HuH-7 (cell line): Measurements from ENCODE around the gene LDLRAD4.

Source experiments
- DNase-seq: peaks from one replicate; pipeline ENCODE4 v3.0.0; 2011; ENCODE audit warnings: low spot score

LDLRAD4 gene

DNA sequence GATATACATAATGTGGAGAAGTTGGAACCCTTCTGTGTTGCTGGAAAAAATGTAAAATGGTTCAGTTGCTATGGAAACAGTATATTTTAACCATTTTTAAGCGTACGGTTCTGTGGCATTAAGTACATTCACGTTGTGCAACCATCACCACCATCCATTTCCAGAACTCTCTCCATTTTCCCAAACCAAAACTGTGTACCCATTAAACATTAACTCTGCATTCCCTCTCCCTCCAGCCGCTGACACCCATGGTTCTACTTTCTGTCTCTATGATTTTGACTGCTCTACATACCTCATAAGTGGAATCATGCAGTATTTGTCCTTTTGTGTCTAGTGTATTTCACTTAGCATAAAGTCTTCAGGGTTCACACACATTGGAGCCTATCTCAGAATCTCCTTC lies 67.3 kb downstream of the LDLRAD4 start:
- no peak for DNase-seq

DNA sequence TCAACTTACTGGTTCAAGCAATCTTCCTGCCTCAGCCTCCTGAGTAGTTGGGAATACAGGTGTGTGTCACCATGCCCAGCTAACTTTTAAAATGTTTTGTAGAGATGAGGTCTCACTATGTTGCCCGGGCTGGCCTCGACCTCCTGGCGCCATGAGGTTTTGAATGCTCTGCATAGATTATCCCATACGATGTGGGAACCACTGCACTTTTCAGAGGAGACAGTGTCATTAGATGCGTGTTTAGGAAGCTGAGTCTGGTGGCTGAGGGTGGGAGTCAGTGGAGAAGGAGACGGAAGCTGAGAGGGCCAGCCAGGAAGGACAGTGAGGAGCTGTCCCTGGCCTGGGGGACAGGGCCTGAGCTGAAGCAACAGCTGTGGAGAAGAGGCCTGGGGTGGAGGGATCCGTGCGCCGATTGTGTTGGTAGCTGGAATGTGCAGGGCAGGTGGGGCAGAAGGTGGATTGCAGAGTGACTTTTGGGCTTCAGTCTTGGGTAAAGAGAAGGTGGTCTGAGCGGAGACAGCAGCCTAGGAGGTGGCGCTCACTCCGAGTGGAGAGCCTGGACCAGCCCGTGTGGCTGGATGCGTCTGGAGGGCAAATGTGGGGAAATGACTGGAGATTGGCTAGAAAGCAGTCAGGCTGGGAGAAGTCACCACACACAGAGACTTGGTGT lies 68.0 kb downstream of the LDLRAD4 start:
- DNase-seq, result no peak

DNA sequence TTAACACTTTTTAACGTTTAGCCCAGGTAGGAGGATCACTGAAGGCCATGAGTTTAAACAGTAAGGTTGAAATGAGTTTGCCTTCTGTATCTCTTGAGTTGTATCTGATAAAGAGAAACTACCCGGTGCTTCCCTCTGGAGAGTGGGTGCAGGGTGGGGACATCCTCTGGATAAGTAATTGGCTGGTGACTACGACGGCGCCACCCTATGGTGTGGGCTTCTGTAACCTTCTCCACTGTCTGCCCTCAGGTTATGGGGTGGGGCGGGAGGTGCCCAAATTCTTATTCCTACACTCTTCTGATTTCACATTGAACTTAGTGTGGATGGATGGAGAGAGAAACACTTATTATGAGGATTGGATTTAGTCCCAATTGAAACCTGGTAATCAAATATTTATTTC lies 68.8 kb downstream of the LDLRAD4 start:
- DNase-seq, result no peak

GRCh38 chr18:13288509-13289133 lies 70.1 kb downstream of the LDLRAD4 start:
- DNase-seq, result no peak

DNA sequence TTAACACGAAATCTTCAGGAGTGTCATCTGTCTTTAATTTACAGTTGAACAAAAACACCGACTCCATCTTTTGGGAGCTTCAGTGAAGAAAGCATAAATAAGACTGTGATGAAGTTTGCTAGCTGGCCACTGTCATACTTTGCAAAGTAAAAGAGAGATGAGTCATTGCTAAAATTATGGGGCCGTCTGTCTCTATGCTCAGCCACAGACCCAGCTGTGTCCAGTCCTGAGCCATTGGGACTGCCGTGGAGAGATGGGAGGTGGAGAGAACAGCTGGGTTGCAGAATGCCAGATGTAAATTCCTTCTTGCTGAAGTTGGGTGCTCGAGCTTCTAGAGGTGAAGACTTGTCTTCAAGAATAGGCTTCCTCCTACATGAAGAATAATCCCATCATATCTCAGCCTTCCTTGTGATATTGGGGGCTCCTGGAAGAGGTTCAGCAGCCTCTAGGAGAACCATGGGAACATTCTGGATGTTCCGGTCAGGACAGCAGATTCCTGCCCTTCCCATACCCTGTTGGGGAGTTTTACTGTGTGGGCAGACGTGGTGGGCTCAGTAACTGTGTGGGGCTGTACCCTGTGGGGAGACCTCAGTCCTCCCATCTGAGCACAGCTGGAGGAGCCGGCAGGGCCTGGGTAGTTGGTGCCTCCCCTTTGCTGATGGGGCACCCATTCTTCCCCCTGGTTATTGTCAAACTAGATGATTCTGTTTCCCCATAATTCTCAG lies 71.1 kb downstream of the LDLRAD4 start:
- no peak for DNase-seq

DNA sequence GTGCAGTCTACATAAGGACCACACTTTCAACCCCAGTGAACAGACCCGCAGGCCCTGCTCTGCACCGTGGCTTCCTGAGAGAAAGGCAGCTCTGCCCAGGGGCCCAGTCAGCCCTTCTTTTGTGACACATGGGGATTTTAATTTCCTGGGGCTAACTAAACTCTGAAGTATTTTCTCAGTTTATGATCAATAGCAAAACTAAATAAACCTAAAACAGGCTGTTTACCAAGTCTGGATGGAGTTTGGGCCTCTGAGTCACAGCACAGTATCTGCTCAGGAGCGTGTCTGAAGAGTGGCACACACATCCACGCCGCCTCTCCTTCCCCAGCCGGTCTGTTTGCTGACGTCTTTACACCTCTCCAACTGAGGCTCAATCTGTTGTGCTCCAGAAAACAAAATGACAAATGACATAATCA lies 72.3 kb downstream of the LDLRAD4 start:
- no peak for DNase-seq

- no peak for DNase-seq
Measured at GRCh38 chr18:13291299-13291698, 72.7 kb downstream of the LDLRAD4 start.

- DNase-seq, result no peak
Measured at GRCh38 chr18:13291745-13292447, 73.3 kb downstream of the LDLRAD4 start.

- DNase-seq, result no peak
Measured at GRCh38 chr18:13292736-13293135, 74.2 kb downstream of the LDLRAD4 start.

GRCh38 chr18:13294309-13294708 lies 75.7 kb downstream of the LDLRAD4 start:
- no peak for DNase-seq

DNA sequence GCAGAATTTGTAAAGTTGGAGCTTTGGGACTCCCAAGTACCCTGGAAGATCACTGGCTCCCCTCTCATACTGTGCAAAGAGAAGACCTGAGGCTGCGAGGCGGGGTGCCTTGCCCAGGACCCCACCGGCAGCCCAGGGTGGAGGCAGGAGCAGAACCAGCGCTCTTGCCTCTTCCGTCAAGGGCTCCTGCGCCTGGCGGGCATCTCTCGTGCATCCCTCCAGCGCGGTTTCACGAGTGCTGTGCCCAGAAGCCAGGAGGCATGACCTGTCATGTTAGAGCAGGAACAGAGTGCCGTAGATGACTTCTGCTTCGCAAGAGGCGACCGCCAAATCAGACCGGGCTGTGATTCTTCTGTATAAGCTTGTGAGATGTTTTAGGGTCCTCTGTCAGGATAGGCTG lies 77.3 kb downstream of the LDLRAD4 start:
- DNase-seq, result no peak

DNA sequence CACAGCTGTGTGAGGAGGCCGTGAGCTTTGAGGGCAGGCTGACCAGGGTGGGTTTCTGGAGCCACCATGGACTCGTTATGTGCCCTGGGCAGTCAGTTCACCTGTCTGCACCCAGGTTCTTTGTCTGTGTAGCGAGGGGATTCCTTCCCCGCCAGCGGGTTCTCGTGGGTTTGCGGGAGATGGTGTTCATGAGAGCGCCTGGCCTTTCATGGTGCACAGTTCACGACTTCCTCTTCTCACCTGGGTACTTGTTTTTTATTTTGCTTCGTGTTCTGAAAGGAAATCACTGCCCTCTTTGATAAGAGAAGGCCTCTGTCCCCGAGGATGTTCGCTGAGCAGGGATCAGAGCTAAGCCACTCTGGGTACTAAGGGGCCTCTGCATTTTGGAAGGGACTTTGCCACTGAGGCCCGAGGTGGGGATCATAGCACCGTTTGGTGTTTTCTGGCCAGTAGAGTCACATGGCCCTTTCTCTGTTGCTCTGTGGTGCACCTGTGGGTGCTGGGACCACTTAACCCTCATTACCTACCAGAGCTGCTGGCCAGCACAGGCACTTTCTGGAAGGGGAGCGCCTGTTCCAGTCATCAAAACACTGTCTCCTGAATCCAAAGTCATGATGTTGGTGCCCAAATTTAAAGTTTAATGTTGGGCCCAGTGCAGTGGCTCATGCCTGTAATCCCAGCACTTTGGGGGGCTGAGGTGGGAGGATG lies 78.5 kb downstream of the LDLRAD4 start:
- no peak for DNase-seq

GRCh38 chr18:13298262-13298661 lies 79.7 kb downstream of the LDLRAD4 start:
- DNase-seq, result no peak

DNA sequence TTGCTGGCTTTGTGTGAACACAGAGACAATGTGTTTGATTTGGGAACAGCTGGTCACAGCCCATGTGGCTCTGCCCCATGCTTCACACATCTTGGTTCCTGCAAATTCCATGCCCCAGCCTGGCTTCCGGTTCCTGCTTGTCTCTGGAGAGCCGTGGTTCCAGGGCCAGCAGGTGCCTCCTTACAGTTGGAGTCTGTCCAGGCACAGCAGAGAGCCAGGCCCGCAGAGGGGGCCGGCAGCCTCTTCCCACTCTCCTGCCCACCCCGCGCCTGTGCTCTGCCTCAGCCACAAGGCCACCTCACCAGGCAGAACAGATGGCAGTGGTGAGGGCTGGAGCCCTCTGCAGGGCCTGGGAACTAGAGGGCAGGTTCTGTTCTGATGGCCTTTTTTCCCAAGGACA lies 81.5 kb downstream of the LDLRAD4 start:
- DNase-seq, result no peak

GRCh38 chr18:13300796-13301195 lies 82.2 kb downstream of the LDLRAD4 start:
- no peak for DNase-seq

GRCh38 chr18:13302040-13302439 lies 83.5 kb downstream of the LDLRAD4 start:
- no peak for DNase-seq

DNA sequence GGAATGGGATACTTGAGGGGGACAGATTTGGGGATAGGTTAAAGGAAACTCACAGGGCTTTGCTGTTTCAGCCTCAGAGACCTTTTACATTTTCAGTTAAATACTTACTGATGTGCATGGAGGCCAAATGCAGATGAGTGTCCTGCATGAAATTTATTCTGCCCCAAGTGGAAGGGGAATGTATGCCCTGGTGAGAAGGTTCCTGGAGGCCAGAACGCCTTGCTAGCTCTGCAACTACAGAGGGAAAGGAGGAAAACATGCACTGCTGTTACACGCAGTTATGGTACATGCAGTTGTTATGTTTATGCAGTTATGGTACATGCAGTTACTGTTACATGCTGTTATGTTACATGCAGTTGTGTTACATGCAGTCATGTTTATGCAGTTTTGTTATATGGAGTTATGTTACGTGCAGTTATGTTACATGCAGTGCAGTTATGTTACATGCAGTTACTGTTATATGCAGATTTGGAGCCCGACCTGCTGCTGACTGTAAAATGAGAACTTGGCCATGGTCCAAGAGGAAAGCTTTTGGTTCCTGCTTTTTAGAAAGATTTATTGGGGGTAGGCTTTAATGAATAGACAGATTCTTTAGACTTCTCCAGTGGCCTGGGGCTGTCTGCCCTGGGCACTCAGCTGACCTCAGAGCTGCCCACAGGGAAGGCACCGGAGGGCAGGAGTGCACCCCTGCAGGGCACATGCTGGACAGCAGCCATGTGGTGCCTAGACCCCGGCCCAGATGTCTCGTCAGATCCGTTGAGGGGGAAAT lies 84.1 kb downstream of the LDLRAD4 start:
- DNase-seq, result no peak

- no peak for DNase-seq
Measured at GRCh38 chr18:13303756-13304364, 85.3 kb downstream of the LDLRAD4 start.

DNA sequence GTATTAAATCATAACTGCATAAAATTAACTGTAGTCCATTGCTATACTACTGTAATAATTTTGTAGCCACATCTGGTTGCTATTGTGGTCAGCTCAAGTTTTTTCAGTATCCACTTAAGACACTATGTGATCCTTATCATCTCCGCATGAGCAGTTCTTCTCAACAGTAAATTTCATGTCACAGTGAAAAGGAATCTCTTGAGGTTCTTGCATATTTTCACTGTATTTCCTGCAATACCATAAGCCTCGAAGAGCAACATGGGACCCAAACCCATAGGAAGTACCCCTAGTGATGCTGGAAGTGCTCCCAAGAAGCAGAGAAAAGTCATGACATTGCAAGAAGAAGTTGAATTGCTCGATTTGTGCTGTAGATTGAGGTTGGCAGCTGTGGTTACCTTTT lies 86.7 kb downstream of the LDLRAD4 start:
- no peak for DNase-seq

DNA sequence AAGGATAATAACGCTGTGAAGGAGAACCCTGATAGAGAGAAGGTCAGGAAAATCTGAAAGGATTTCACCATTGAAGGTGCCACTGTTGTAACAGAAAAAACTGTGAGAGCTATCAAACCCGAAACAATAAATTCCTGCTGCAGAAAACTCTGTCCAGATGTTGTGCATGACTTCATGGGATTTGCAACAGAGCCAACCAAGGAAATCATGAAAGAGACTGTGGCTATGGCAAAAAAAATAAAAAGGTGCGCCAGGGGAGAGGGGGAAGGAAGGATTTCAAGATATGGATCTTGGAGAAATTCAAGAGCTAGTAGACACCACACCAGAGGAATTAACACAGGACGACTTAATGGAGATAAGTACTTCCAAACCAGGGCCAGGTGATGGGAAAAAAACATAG lies 88.0 kb downstream of the LDLRAD4 start:
- no peak for DNase-seq

GRCh38 chr18:13308369-13308768 lies 89.8 kb downstream of the LDLRAD4 start:
- DNase-seq, result no peak
